Measurements from ENCODE around the gene HS6ST1.

HS6ST1 gene

DNA sequence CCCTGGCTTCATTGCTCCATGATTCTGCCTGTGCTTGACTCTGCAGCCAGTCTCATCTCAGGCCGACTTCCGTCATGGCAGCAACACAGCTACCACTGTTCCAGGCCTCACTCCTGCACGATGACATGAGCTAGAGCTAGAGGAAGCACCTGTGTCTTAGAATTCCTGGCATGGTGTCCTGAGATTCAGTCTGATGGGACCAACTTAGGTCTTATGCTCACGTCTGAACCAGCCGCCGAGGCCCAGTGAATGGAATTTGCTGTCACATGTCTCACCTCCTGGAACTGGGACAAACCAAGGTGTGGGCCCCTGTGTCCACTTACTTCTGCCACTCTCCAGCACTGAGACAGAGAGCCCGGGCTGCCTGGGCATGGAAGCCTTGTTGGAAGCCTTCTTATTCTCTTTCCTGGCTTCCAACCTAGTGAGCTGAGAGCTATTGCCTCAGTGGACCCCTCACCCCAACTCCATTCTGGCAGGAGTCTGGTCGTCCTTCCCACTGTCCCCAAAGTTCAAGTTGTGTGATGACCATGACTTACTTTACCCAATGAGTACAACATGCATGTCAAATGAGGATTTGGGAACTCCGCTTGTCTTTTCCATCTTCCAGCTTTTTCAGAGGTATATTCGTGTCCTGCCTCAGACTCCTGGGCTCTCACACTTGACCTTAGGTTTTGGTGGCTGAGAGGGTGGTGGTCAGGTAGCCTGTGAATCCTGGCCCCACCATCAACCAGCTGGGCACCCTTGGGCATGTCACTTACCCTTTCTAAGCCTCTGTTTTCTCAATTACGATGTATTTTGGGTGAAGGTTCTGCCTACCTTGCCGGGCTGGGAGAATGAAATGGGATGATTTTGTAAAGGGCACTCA, 39.1 kb upstream of the HS6ST1 start:
- peak; percentile 56 for DNase-seq (ENCODE audit: low spot score)
- Histone ChIP-seq H3K4me3 (no peak overlapping the region), H3K27ac (no peak overlapping the region)
- TF ChIP-seq CTCF (IDR thresholded peaks at IDR 0.05) = no peak

DNA sequence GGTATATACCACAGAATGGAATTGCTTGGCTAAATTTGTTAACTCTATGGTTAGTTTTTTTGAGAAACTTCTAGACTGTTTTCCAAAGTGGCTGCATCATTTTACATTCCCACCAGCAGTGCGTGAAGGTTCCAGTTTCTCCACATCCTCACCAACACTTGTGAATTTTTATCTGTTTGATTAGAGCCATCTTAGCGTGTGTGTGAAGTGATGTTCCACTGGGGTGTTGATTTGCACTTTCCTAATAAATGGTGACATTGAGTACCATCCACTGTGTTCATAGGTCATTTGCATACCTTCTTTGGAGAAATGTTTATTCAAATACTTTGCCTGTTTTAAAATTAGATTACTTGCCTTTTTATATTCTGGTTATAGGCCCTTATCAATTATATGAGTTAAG, 37.5 kb upstream of the HS6ST1 start:
- Histone ChIP-seq H3K27ac (no peak overlapping the region), H3K4me3 (no peak overlapping the region)
- TF ChIP-seq CTCF (IDR thresholded peaks at IDR 0.05) = no peak
- peak; percentile 16 for DNase-seq (ENCODE audit: low spot score)

DNA sequence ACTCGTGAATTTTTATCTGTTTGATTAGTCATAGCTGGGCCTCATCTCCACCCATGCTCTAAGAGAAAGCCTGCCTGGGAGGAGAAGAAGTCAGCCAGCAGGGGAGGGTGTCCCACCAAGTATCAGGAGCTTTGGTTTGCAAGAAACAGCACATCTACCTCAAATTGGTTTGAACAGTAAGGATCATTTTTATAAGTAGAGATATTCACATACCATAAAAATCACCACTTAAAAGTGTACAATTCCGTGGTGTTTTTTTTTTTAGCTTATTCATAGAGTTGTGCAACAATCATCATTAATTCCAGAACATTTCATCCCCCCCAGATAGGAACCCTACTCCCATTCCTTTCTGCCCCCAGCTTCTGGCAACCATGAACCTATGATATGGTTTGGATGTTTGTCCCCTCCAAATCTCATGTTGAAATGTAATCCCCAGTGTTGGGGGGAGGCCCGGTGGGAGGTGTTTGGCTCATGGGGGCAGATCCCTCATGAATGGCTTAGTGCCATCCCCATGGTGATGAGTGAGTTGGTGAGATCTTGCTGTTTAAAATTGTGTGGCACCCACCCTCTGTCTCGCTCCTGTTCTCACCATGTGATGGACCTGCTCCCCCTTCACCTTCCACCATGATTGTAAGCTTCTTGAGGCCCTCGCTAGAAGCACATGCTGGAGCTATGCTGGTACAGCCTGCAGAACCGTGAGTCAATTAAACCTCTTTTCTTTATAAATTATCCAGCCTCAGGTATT, 36.2 kb upstream of the HS6ST1 start:
- Histone ChIP-seq H3K4me3 (no peak overlapping the region), H3K27ac (no peak overlapping the region)
- TF ChIP-seq CTCF (IDR thresholded peaks at IDR 0.05) = no peak
- DNase-seq (ENCODE audit: low spot score) = peak; percentile 16

DNA sequence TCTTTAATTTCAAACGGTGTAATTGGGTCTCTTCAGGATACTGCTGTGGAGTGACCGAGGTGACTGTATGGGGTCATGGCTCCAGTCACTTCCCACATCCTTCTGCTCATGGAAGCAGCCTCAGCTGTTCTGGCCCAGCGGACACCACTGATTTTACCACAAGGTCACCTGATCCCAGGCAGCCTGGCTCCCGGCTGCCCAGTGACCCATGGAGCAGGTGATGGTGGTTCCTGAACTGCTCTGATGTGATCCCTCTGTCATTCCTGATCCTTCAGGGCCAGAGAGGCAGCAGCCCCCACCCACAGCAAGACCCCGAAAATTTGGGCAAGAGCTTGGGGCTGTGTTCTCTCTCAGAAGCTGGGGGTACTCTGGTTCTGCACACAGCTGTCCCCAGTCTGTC, 35.5 kb upstream of the HS6ST1 start:
- Histone ChIP-seq H3K4me3 (no peak overlapping the region), H3K27ac (no peak overlapping the region)
- no peak for TF ChIP-seq CTCF (IDR thresholded peaks at IDR 0.05)
- DNase-seq (ENCODE audit: low spot score) = peak; percentile 53

GRCh38 chr2:128350736-128351135, 32.1 kb upstream of the HS6ST1 start:
- TF ChIP-seq CTCF (IDR thresholded peaks at IDR 0.05) = no peak
- no peak for DNase-seq (ENCODE audit: low spot score)
- H3K27ac ChIP-seq = no peak overlapping the region
- H3K4me3 ChIP-seq = no peak overlapping the region

- no peak for TF ChIP-seq CTCF (IDR thresholded peaks at IDR 0.05)
- Histone ChIP-seq H3K4me3 (no peak overlapping the region), H3K27ac (peak overlapping the region in 1 of 2 donors; percentile 61)
- peak; percentile 62 for DNase-seq (ENCODE audit: low spot score)
These were observed 30.0 kb upstream of the HS6ST1 start for GRCh38 chr2:128348701-128349100.
